Measurements from ENCODE around the gene DYNLRB1. TPM values are rescaled to one million over a fixed set of nuclear protein-coding genes. Genes with fewer than 3 reads are reported as not detected.

Gene DYNLRB1
- total and polyA plus RNA-seq, 2 of the 13 experiments (the other 11 are each of a cell fraction or from before 2014, with no cell fraction given) = 140 to 244 TPM

- no peak for TF ChIP-seq ZNF407 (CRISPR knock-in tag; IDR thresholded peaks at IDR 0.05; ENCODE audit: not compliant biosample characterization)
- TF ChIP-seq ZNF790 (CRISPR knock-in tag; IDR thresholded peaks at IDR 0.05; ENCODE audit: borderline replicate concordance) = no peak
- no peak for TF ChIP-seq ZNF124 (CRISPR knock-in tag; IDR thresholded peaks at IDR 0.05)
- no peak for TF ChIP-seq ZZZ3 (CRISPR knock-in tag; IDR thresholded peaks at IDR 0.05; ENCODE audit: borderline replicate concordance)
- TF ChIP-seq ZNF678 (CRISPR knock-in tag; IDR thresholded peaks at IDR 0.05) = no peak
- TF ChIP-seq ZNF432 (CRISPR knock-in tag; IDR thresholded peaks at IDR 0.05; ENCODE audit: borderline replicate concordance) = no peak
- TF ChIP-seq PRDM15 (CRISPR knock-in tag; IDR thresholded peaks at IDR 0.05) = no peak
- TF ChIP-seq TIGD3 (CRISPR knock-in tag; IDR thresholded peaks at IDR 0.05; ENCODE audit: borderline replicate concordance) = no peak
- TF ChIP-seq TFDP1 (CRISPR knock-in tag; IDR thresholded peaks at IDR 0.05; ENCODE audit: borderline replicate concordance) = no peak
- TF ChIP-seq HOXA9 (CRISPR knock-in tag; IDR thresholded peaks at IDR 0.05; ENCODE audit: borderline replicate concordance) = no peak
- no peak for TF ChIP-seq ZNF576 (CRISPR knock-in tag; IDR thresholded peaks at IDR 0.05)
- TF ChIP-seq ARID2 (CRISPR knock-in tag; IDR thresholded peaks at IDR 0.05; ENCODE audit: borderline replicate concordance) = no peak
- no peak for TF ChIP-seq NBN (conservative IDR thresholded peaks at IDR 0.05)
- no peak for TF ChIP-seq ZEB1 (IDR thresholded peaks at IDR 0.05; ENCODE audit: insufficient replicate concordance, low read depth)
Measured at GRCh38 chr20:34586488-34587163, 70.4 kb downstream of the DYNLRB1 start (continued).

Measured in HepG2 (cell line).